ENCODE results near the gene ADIPOR1.
"Not testable (repeated sequence)": the region's sequence is repeated elsewhere in the genome, so short reads cannot be mapped to it uniquely, and the experiment has no call there.

The ADIPOR1 gene, protein sequence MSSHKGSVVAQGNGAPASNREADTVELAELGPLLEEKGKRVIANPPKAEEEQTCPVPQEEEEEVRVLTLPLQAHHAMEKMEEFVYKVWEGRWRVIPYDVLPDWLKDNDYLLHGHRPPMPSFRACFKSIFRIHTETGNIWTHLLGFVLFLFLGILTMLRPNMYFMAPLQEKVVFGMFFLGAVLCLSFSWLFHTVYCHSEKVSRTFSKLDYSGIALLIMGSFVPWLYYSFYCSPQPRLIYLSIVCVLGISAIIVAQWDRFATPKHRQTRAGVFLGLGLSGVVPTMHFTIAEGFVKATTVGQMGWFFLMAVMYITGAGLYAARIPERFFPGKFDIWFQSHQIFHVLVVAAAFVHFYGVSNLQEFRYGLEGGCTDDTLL

DNA sequence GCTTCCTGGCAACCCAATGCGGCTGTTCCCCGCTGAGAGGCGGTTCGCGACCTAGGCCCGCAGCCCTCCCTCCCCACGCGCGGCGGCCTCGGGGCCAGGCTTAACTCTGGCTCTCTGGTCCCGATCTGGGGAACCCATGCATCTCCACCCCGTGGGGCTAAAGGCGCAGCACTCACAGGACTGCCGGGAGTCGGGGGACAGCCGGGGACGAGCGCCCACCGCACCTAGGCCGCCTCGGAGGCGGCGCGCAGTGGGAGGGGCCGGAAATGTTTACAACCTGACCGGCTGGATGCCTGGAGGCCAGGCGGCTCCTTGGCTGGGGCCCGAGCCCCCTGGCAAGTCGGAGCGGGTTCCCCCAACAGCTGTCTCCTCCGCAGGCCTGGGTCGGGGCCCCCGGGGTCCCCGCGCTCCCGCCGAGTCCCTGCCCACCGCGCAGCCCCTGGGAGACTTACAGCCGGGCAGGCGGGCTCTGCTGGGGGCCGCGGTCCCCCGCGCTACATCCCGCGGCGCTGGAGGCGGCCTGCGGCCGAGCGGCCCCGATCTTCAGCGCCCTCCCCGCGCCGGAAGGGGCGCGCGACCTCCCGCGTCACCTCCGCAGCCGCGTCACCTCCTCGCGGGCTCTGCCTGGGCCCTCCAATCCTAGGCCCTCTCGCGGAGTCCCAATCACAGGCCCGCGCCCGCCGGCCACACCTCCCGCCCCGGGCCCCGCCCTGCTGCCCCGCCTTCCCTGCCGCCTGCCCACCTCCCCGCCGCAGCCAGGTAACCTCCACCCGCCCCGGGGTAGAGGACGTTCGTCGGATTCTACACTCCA is at the start of gene ADIPOR1:
Gene ADIPOR1 (minus strand): TSS at position 580 of the 811 bp plus-strand sequence. CDS start 7,242 bp downstream, outside the sequence.
- peak; percentile 85 for DNase-seq

DNA sequence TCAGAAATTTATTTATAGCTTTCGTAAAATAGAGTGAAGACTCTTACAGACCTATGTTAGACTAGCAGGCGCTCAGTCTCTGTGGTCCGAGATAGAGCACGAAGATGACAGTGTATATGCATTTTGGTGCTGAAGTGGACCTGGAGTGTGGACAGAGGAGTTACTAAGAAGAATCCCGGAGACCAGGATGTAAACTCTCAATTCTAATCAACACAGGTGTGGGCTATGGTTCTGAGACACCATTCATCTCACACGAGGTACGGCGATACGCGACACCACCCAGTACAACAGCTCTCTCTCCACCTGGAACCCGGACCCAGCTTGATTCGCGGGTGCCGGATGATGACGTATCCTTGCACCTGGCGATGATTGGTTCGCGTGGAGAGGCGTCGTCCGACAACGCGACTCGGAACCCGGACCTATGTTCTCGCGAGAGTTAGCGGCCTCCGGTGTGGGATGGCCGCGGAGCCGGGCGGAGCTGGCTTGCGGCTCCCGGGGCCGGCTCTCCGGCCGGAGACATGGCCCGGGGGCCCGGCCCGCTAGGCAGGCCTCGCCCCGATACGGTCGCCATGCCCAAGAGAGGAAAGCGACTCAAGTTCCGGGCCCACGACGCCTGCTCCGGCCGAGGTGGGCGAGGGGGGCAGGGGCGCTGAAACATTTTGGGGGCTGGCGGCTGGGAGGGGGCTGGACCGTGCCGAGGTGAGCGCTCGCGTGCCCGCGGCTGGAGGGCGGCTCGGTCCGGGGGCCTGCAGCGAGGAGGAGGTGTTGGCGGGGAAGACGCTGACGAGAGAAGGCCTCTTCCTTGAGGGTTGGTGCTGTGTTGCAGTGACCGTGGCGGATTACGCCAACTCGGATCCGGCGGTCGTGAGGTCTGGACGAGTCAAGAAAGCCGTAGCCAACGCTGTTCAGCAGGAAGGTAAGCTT is 49.1 kb upstream of the ADIPOR1 start, which contains the start of gene TMEM183A:
Gene TMEM183A (plus strand): TSS at position 427 of the 924 bp plus-strand sequence. CDS start 92 bp downstream, at position 519.
- peak; percentile 98 for DNase-seq

DNA sequence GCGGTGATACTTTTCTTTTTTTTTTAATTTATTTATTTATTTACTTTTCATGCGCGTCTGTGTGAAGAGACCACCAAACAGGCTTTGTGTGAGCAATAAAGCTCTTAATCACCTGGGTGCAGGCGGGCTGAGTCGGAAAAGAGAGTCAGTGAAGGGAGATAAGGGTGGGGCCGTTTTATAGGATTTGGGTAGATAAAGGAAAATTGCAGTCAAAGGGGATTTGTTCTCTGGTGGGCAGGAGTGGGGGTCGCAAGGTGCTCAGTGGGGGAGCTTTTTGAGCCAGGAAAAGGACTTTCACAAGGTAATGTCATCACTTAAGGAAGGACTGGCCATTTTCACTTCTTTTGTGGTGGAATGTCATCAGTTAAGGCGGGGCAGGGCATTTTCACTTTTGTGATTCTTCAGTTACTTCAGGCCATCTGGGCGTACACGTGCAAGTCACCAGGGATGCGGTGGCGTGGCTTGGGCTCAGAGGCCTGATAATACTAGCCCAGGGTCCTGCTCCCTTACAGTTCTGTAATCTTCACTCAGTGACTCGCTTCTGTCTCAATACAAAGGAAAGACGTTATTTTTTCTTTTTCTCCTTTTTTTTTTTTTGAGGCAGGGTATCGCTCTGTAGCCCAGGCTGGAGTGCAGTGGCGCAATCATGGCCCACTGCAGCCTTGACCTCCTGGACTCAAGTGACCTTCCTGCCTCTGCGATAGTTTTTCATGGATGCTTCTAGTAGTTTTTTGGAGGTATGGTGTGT is 47.5 kb upstream of the ADIPOR1 start:
- DNase-seq = not testable (repeated sequence)

DNA sequence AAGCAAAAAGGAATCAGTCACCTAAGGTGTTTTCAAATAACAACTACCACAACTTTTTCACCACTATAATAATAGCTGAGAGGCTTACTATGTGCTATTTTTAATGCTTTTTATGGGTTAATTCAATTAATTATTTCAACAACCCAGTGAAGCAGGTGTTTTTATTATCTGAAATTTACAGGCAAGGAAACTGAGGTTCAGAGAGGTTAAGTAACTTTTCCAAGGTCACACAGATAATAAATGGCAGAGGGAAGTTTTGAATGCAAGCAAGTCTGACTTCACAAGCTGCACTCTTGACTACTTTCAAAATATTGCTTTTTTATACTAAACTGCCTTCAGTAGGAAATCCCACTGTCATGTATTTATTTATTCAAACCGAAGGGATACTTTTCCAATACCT is 44.8 kb upstream of the ADIPOR1 start:
- no peak for DNase-seq

DNA sequence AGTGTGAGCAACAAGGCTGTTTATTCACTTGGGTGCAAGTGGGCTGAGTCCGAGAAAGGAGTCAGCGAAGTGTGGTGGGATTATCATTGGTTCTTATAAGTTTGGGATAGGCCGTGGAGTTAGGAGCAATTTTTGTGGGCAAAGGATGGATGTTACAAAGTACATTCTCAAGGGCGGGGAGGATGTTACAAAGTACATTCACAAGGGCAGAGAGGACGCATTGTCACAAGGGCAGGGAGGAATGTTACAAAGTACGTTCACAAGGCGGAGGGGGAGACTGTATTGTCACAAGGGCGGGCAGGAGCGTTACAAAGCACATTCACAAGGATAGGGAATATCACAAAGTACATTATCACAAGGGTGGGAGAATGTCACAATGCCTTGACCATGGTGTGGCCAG is 43.9 kb upstream of the ADIPOR1 start:
- no peak for DNase-seq

DNA sequence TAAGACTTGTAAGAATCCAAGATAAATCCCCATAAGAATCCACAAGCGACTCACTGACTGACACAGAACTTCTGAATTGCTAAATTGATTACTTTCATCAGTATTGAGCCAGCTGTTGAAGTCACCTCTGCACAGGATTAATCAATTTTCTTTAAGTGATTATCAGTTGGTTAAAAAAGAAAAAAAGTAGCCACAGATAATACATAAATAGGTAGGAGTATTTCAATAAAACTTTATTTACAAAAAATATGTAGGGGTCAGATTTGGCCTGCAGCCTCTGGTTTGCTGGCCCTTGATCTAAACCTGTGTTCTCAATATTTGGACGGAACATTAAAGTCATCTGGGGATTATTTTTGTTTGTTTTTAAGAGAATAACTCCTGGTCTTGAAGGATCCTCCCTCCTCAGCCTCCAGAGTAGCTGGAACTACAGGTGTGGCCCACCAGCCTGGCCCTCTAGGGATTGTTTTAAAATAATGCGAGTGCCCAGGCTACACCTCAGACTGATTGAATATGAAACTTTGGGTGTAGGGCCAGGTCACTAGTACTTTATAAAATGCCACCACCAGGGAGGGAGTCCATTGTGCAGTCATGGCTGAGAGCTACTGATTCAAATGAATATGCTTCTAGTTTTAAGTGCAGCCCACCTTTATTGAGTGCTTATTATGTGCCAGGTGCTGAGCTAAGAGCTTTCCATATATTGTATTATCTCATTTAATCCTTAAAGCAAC is 42.3 kb upstream of the ADIPOR1 start:
- DNase-seq = no peak

DNA sequence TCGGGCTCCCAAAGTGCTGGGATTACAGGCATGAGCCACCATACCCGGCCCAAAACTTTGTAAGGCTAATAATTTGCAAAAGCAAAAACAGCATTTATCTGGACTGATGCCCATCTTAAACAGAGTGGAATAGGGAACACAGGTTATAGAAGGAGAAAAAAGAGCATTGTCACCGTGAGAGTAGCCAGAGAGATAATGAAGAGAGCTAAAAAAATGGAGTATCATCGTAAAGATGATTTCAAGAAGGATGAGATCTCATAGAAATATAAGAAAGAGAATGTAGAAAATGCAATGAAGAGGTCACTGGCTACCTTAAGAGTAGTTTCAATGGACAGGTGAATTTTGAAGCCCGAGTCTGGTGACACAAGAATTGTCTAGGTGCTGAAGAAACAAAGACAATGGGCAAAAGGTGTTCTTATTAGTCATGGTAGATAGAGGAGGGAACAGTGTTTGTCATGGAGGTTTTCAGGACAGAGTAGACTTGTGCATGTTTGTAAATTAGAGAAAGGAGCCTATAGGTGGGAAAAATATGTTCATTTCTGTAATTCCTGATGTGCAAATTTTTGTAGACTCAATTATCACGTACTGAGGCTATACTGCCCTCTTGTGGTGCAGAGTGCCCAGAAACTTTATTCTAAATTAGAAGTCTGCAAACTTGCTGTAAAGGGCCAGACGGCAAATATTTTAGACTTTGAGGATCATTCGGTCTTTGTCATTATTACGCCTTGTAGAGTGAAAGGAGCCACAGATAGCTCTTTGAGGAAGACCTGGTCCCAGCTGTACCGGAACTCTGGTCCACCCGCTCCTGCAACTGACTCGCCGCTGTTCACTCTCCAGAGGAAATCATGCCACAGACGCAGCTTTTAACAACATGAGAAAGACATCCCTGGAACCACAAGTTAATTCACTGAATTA is 41.0 kb upstream of the ADIPOR1 start:
- DNase-seq = peak; percentile 45

DNA sequence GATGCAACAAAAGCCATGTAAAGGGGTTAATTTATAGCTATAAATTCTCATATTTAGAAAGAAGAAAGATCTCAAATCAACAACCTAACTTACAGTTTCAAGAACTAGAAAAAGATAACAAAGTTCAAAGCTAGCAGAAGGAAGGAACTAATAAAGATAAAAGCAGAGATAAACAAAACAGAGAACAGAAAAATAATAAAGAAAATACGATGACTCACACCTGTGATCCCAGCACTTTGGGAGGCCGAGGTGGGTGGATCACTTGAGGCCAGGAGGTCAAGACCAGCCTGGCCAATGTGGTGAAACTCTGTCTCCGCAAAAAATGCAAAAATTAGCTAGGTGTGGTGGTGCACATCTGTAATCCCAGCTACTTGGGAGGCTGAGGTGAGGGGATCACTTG is 36.6 kb upstream of the ADIPOR1 start:
- DNase-seq = no peak

DNA sequence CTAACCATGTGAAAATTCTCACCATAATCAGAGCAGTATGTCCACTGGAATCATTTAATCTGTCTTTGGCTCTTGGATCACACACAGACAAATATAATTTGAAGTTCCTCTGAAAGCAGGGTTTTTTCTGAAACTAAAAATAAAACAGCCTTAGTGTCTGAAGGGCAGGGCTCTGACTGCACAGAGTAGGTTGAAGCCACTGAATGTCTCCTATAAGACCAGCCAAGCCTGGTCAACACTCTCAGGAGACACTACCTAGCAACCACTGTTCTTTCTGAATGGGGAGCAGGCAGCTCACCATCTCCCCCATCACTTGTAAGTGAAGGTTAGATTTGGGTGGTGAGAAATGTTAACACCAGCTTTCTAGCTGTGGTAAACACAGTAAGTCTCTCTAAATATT is 33.0 kb upstream of the ADIPOR1 start:
- DNase-seq = no peak

DNA sequence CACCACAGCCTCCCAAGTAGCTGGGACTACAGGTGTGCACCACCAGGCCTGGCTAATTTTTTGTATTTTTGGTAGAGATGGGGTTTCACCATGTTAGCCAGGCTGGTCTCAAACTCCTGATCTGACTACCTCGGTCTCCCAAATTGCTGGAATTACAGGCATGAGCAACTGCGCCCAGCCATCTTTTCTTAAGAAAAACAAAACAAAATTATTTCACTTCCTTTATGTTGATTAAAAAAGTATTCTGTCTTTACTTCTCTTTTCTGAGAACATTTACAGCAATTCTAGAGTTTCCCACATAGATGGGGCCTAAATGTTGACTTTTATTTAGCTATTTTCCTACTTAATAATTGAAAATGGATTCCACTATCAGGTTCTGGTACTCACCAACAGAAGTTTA is 31.8 kb upstream of the ADIPOR1 start:
- DNase-seq = no peak

DNA sequence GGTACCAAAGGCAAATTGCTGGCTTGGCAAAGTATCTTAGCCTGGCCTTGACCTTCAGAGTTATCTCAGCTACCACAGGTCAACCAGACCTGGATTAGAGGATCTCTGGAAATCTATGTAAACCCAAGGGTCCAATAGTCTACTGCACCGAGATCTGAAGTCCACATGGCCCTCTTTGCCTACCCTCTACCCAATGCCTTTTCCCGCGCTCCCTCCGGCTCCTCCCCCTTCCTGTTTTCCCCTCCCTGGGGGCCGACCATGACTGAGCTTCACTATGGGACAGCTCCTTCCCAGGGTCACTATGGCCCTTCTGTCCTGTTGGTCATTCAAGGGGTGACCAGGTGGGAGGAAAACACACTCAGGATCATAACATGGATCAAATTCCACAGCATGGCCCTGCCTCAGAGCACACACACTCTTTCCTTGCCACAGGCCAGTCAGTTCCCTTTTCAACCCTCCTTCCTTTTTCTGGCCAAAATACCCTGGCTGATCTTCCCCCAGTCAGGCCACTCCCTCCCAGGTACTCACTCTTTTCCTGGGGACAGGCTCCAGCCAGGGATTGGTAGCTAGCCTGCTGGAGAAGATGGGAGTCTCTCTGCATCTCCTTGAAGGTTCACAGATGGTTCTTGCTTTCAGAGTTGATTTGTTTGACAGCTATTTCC is 29.9 kb upstream of the ADIPOR1 start:
- no peak for DNase-seq

DNA sequence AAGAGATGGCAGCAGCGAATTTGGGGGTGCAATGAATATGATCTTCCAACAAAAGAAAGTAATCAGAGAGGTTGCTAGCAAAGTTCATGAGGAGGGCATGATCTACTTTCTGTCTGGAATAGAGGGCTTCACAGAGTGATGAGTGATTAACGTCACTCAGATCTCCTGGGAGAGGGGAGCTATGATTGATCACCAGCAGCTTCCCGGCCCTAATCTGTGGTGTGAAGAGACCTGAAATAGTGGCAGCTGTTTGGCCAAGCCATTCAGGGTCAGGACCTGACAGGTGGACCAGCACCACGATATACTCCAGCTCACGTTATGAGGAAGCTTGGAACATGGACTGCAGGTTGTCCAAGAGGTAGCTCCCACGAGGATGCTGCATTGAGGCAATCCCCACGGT is 29.1 kb upstream of the ADIPOR1 start:
- no peak for DNase-seq

DNA sequence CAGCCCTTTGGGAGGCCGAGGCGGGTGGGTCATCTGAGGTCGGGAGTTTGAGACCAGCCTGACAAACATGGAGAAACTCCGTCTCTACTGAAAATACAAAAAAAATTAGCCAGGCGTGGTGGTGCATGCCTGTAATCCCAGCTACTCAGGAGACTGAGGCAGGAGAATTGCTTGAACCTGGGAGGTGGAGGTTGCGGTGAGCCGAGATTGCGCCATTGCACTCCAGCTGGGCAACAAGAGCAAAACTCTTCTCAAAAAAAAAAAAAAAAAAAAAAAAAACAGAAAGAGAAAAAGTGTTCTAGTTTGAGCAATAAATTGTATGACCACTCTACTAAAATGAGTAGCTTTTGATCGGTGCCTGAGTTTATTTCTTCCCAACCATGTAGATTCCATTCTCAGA is 28.0 kb upstream of the ADIPOR1 start:
- not testable (repeated sequence) for DNase-seq

DNA sequence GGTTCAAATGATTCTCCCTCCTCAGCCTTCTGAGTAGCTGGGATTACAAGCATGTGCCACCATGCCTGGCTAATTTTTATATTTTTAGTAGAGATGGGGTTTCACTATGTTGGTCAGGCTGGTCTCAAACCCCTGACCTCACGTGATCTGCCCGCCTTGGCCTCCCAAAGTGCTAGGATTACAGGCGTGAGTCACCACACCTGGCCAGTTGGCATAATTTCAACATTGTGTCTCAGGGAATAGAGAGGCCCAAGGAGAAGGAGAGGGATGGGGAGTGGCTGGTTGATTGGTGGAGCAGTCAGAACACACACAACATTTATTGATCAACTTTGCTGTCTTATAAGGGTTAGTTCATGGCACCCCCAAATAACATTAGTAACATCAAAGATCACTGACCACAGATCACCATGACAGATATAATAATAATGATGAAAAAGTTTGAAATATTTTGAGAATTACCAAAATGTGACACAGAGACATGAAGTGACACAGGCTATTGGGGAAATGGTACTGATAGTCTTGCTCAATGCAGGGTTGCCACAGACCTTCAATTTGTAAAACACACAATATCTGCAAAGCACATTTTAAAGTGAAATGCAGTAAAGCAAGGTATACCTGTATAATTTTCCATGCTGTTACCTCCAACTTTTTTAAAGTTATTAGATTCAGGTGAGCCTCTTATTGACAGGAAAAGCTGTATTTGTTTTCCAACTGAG is 24.8 kb upstream of the ADIPOR1 start:
- no peak for DNase-seq

DNA sequence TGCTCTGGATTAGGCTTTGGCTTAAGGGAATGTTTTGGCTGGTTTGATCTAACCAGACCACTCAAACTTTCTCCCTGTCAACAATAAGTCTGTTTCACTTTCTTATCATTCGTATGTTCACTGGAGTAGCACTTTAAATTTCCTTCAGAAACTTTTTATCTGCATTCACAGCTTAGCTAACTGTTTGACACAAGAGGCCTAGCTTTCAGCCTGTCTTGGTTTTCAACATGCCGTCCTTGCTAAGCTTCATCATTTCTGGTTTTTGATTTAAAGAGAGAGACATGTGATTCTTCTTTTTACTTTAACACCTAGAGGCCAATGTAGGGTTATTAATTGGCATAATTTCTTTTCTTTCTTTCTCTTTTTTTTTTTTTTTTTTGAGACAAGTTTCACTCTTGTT is 23.8 kb upstream of the ADIPOR1 start:
- no peak for DNase-seq

DNA sequence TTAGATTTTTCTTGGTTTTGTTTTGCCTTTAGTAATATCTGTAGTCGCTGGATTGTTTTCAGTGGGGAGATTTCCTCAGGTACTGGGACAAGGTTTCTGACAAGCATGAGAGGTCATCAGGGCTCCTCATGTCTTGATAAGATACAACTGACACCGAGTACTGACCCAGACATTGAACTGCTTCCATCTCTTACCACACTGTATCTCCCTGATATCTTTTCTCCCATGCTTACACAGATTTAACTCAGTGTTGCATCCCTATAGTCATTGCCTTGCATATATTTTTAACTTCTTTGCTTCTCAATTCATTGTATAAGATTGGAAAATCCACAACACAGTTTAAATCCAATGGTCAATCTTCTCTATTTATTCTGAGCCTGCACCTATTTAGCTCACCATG is 21.3 kb upstream of the ADIPOR1 start:
- no peak for DNase-seq

DNA sequence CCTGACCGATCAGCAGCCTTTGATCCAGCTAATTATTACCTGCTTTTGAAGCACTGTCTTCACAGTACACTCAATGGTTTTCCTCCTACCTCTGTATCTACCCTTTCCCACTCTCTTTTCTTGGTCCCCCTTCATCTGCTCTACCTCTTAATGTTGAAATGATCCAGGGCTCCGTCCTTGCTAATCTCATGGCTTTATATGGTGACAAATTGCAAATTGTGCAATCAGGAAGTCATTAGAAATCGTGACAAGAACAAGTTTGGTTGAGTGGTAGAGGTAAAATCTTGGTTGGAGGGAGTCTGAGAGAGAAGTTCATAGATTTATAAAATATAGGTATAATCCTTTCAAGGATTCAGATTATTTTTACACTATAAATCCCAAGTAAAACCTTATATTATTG is 18.5 kb upstream of the ADIPOR1 start:
- no peak for DNase-seq

DNA sequence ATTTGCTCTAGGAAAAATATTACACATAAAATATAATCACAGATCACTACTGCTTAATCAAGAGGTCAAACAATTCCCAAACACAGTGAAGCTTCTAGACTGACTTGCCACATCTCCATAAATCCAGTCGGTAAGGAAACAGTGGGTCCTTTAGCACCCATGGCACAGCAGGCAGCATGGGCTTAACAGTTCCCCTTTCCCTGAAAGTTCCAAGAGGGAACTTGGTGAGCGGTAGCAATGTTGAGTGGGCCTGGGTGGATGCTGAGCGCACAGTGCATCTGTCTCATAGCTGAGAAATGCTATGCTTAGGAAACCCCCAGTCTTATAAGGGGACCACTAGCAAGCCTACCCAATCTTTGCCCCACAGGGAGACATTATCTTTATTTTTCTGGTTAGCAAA is 16.7 kb upstream of the ADIPOR1 start:
- DNase-seq = no peak

DNA sequence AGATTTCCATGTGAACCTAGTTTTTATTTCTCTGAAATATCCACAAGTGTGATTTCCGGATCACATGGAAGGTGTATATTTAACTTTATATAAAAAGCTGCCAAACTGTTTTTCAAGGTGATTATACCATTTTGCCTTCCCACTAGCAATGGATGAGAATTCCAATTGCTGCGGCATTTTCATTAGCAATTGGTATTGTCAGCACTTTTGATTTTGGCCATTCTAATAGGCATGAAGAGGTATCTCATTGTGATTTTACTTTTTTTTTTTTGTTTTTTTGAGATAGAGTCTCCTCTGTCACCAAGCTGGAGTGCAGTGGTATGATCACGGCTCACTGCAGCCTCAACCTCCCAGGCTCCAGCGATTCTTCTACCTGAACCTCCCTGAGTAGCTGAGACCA is 13.9 kb upstream of the ADIPOR1 start:
- no peak for DNase-seq
